GM08714 (cell line): ENCODE results near the gene CAMSAP2.

Source experiments
- H3K4me3 ChIP-seq: fragments of 200-500 bp; sonication (Bioruptor generic); 2 replicates; pipeline ENCODE4 v1.5.1; 2014; ENCODE audit warnings: mild to moderate bottlenecking, low read length, inconsistent platforms
- ZNF274 ChIP-seq: IDR thresholded peaks from 2 replicates; pipeline ENCODE4 v1.6.1; 2012; ENCODE audit warnings: mild to moderate bottlenecking, low read depth, low read length

The CAMSAP2 gene

GRCh38 chr1:200885623-200886402 lies 147.1 kb downstream of the CAMSAP2 start:
- no peak for TF ChIP-seq ZNF274
- no peak overlapping the region for H3K4me3 ChIP-seq

DNA sequence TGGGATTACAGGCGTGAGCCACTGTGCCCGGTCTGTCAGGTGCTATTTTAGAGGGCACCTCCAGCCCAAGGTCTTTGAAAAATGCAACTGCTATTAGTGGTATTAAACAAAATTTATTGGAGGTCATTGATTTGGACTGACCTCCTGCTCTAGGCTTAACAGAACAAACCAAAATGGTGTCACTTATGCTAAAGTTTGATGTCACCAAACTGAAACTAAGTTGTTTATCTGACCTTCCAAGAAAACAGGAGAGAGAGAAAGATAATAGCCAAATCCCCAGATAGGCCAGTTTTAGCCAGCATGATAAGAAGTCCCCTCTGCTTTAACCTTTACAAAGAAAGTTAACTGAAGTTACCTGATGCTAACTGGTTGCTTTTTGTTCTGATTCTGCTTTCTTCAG lies 147.9 kb downstream of the CAMSAP2 start:
- TF ChIP-seq ZNF274 = no peak
- H3K4me3 ChIP-seq = peak overlapping the region; percentile 47; the same call in 1 of the 2 replicates

DNA sequence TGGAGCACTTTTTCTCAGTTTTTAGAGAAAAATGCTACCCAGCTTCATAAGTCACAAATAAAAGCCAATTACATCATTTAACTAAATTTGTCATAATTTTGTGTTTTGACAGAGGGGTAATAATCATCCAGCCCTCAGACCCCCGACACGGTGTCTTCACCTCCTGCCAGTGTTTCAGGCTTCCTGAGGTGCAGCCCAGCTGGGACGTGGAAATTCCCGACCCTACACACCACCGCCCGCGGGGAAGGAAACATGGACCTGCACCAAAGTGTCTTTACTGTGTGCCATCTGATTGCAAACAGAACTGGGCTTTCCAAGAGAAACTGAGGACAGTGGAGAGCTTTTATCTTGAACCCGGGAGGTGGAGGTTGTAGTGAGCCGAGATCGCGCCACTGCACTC lies 148.3 kb downstream of the CAMSAP2 start:
- H3K4me3 ChIP-seq = peak overlapping the region; percentile 47
- TF ChIP-seq ZNF274 = no peak

DNA sequence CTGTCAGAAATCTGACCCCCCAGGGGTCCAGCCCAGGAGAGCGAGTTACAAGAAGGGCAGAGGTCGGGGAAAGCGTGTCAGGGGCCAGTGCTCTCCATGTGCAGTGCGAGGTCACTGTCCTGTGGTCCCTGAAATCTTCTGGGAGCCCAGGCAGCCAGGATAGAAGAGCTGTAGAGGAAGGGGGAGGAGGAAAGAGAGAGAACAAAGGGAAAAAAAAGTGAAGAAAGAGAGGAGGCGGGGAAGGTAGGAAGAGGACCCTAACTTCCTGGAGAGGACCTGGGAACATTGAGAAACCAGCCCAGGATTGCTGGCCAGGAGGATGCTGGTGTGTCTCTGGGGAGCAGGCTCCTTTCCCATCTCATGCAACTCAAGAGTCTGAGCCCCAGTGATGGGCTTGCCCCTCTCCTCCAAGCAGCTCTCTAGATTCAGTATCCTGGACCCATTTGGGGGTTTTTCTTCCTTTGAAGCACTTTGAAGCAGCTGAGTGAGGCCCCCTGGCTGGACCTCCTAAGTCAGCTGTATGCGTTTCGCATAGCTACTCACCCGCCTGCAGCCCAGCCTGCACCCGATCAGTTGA lies 149.2 kb downstream of the CAMSAP2 start:
- no peak for TF ChIP-seq ZNF274
- H3K4me3 ChIP-seq = peak overlapping the region; percentile 47

DNA sequence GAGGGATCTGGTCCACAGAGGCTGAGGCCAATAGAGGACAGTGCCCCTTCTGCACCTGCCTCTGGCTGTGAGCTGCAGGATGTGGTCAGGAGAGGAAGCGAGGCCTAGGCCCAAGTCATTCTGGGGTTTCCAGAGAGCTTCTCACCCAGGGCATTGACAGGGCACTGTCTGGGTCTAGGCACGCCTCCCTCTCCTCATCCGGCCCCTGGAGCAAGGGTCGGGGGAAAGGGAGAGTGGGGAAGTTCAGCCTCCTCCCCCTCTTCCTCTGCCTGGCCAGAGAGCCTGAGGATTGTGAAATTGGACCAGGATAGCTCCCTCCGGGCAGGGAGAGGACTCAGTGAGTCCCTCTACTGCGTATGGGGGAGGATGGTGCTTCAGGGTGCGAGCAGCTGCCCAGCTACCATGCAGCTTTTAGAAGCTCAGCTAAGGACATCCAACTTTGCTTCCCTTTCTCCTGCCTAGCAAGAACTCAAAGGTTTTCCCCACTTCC lies 149.7 kb downstream of the CAMSAP2 start:
- peak overlapping the region; percentile 47; the same call in 1 of the 2 replicates for H3K4me3 ChIP-seq
- no peak for TF ChIP-seq ZNF274

DNA sequence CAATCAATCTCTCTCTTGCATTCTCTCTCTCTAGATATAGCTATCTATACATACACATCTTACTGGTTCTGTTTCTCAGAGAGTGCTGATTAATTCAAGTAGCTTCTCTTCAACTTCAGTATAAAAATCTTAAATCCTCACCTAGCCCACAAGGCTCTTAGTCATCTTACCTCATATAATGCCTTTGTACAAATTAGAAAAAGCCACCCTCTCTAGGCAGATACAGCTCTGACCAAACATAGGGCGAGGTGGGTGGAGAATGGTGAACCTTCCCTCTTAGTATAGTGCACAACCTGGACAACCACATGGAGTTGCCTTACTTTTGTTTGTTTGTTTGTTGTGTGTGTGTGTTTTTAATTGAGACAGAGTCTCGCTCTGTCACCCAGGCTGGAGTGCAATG lies 150.9 kb downstream of the CAMSAP2 start:
- no peak for TF ChIP-seq ZNF274
- H3K4me3 ChIP-seq = no peak overlapping the region

DNA sequence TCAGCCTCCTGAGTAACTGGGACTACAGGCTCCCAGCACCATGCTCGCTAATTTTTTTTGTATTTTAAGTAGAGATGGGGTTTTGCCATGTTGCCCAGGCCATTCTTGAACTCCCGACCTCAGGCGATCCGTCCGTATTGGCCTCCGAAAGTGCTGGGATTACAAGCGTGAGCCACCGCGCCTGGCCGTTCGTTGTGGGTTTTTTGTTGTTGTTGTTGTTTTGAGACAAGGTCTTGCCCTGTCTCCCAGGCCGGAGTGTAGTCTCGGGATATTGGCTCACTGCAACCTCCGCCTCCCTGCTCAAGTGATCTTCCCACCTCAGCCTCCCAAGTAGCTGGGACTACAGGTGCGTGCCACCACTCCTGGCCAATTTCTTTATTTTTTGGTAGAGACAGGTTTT lies 151.3 kb downstream of the CAMSAP2 start:
- H3K4me3 ChIP-seq = no peak overlapping the region
- no peak for TF ChIP-seq ZNF274

DNA sequence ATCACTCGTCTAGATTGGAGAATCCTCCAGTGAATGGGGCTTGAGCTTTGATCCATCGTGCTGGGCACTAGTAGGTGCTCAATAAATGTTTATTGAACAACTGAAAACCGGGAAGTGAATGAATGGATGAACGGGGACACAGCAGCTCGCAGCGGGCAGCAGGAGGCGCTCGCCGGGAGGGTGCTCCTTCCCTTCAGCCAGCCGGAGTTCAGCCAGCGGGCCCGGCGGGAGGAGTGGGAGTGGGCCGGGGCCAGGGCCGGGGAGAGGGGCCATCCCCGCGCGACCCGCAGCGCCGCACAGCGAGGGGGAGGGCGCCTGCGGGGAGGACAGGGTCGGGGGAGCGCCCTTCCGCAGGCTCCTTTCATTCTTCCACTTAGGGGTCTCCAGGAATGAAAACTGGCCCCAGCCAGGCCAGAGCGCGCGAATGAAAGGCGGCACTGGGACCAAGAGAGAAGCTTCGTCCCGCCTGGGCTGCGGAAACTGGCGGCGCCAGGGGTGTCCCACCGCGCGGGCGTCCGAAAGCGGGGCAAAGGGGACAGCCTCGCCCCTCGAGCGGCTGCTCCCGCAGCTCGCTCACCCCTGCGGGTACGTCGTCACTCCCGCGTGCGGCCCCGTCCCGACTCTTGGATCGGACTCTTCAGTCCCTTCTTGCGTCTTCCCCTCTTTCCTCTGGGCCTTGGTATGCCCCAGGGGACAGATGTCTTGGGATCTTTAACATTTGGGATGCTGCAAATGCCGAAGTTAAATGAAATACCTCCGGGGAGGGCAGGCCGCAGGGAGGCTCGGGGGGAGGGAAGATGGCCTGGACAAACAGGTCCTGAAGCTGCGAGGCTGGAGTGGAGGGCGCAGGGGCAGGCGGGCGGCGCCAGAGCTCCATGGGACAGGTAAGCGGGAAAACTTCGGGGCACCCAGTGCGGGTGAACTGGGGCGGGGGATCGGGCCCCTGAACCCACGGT lies 152.4 kb downstream of the CAMSAP2 start:
- H3K4me3 ChIP-seq = peak overlapping the region; percentile 59
- no peak for TF ChIP-seq ZNF274

GRCh38 chr1:200891774-200892157 lies 153.1 kb downstream of the CAMSAP2 start:
- TF ChIP-seq ZNF274 = no peak

DNA sequence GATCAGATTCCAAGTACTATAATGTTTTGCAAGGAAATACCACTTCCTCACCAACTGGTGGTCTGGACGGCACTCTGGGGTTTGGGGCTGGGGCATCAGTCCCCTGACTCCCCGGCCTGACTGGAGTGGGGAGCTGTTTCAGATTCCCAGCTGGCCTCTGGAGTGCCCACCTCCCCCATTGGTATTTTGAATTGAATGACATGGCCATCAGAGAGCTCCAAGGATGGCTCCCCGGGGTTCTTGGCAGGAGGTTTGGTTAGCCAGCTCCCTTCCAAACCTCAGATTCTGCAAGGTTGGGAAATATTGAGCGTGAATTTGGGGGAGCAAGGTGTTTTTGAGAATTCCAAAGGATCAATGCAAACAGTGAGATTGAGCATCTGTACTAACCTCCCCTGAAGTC lies 153.9 kb downstream of the CAMSAP2 start:
- peak overlapping the region; percentile 59 for H3K4me3 ChIP-seq
- TF ChIP-seq ZNF274 = no peak

More at GRCh38 chr1:200891774-200892157, 153.1 kb downstream of the CAMSAP2 start:
- H3K4me3 ChIP-seq = peak overlapping the region; percentile 59

DNA sequence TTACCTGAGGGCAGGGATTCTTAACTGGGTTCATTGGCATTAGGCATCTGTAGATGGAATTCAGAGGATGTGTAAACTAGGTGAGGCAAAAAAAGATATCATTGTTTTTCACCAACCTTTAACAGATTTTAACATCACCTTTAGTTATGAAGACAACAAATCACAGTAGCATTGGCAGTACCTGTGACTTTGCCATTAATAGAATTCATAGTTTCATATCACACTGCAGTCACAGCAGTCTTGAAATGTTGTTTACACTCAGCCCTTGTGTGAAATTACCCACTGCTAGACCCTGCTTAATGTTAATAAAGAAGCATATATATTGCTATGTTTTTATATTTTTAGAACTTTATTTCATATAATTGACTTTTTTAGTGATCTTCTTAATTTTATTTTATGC lies 154.3 kb downstream of the CAMSAP2 start:
- TF ChIP-seq ZNF274 = no peak
- peak overlapping the region; percentile 59; the same call in 1 of the 2 replicates for H3K4me3 ChIP-seq

GRCh38 chr1:200893411-200893901 lies 154.8 kb downstream of the CAMSAP2 start:
- no peak for TF ChIP-seq ZNF274
- peak overlapping the region; percentile 10; the same call in 1 of the 2 replicates for H3K4me3 ChIP-seq

DNA sequence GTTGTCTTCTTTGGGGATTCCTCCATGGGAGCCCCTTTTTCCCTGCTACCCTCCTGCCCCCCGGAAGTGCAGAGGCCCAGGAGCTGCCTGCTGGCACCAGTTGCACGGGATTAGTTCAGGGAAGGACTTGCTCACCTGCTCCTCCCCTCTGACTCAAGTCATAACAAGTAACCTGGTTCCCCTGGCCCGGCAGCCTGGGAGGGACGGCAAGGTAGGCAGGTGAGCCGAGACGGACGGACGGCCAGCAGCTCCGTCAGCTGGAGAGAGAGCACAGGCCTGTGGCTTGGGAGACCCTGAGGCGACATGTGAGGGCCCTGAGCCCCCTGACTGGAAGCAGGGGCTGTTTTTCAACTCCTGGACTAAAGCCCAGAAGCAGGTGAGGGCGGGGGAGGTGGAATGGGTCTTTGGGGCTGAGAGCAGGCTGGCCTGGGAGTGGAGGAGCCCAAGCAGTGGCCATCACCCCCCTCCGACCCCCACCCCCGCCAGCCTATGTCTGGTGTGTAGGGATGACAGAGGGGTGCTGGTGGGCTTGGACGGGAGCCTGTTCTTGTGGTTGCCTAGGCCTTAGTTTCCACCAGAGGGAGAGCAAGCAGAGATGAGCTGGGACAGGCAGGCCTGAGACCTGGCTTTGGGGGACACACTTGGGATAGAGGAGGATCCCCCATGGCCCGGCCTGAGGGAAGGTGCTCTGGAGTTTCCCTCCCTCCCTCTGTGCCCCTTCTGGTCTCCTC lies 156.2 kb downstream of the CAMSAP2 start, which contains the start of gene INAVA:
Gene INAVA, plus strand, starts transcription at position 189 of the 731 bp plus-strand sequence. CDS start 3,501 bp downstream, outside the sequence.
- no peak for TF ChIP-seq ZNF274
- peak within 1 kb of the TSS; percentile 27; the same call in 1 of the 2 replicates for H3K4me3 ChIP-seq

GRCh38 chr1:200895443-200895789 lies 156.7 kb downstream of the CAMSAP2 start:
- TF ChIP-seq ZNF274 = no peak
- H3K4me3 ChIP-seq = peak overlapping the region; percentile 27; the same call in 1 of the 2 replicates
